Calu3 (cell line): ENCODE results near the gene SMG1. TPM values are rescaled to one million over a fixed set of nuclear protein-coding genes. Genes with fewer than 3 reads are reported as not detected.

Experiments
- BruUV-seq: library from RNA; stranded (reverse); fragments of 400-500 nt; replicated peaks from 2 replicates; lab custom pipeline; 2021; lab: Mats Ljungman, UMichigan
- CTCF ChIA-PET: fragments of 300-600 bp; sonication (Branson Sonifier 250); formaldehyde crosslinking; loops from one replicate; lab custom pipeline; 2022; ENCODE audit warnings: antibody characterized with exemption; lab: Charles Lee
- DNase-seq: peaks from one replicate; pipeline ENCODE4 v3.0.0; 2022
- H3K27ac Mint-ChIP-seq: one replicate; pipeline ENCODE4 v1.8.0; 2022; ENCODE audit warnings: mixed read lengths; ENCODE audit not compliant: unreplicated experiment
- H3K27me3 Mint-ChIP-seq: one replicate; pipeline ENCODE4 v1.8.0; 2022; ENCODE audit warnings: mixed read lengths; ENCODE audit not compliant: unreplicated experiment
- H3K36me3 Mint-ChIP-seq: one replicate; pipeline ENCODE4 v1.8.0; 2022; ENCODE audit warnings: mild to moderate bottlenecking, moderate library complexity, mixed read lengths; ENCODE audit not compliant: insufficient read depth, unreplicated experiment
- H3K4me1 Mint-ChIP-seq: one replicate; pipeline ENCODE4 v1.8.0; 2022; ENCODE audit warnings: mild to moderate bottlenecking, low read depth, mixed read lengths; ENCODE audit not compliant: unreplicated experiment
- H3K4me3 Mint-ChIP-seq: one replicate; pipeline ENCODE4 v1.8.0; 2022; ENCODE audit warnings: mild to moderate bottlenecking, low read depth, moderate library complexity, mixed read lengths; ENCODE audit not compliant: unreplicated experiment
- H3K9me3 Mint-ChIP-seq: one replicate; pipeline ENCODE4 v1.8.0; 2022; ENCODE audit warnings: low read depth, mixed read lengths; ENCODE audit not compliant: unreplicated experiment
- CTCF ChIP-seq: fragments of 200-600 bp; IDR thresholded peaks from one replicate; pipeline ENCODE4 v1.8.0; 2022; ENCODE audit warnings: antibody characterized with exemption; ENCODE audit not compliant: unreplicated experiment
- intact Hi-C: fragments of 100-400 bp; cut with micrococcal nuclease; formaldehyde crosslinking; loops from one replicate; pipeline ENCODE4 v1.10.0; 2022; ENCODE audit not compliant: unreplicated experiment
- total RNA-seq: library from RNA; stranded (reverse); gene quantifications from 2 replicates; pipeline ENCODE4 v1.2.3, GENCODE V29; 2022

The SMG1 gene
- total RNA-seq, 1 experiment from 2014 or later = 129 TPM

- intact Hi-C loops = no loop called here
- no peaks in the 10 kb centered on the region for H3K9me3 Mint-ChIP-seq
Measured at GRCh38 chr16:18937390-18937789, 11.2 kb upstream of the SMG1 start.

GRCh38 chr16:18936727-18937340 lies 10.6 kb upstream of the SMG1 start:
- no peak for DNase-seq
- no peaks in the 10 kb centered on the region for H3K36me3 Mint-ChIP-seq
- BruUV-seq = no TSS peak
- intact Hi-C loops = no loop called here
- H3K4me3 Mint-ChIP-seq = no peak overlapping the region
- no peak for TF ChIP-seq CTCF
- CTCF ChIA-PET = no interaction called here
- peaks cover 7% of the 10 kb centered on the region for H3K4me1 Mint-ChIP-seq
- H3K9me3 Mint-ChIP-seq = no peaks in the 10 kb centered on the region
- no peak overlapping the region for H3K27ac Mint-ChIP-seq
- H3K27me3 Mint-ChIP-seq = no peaks in the 10 kb centered on the region

More at GRCh38 chr16:18937390-18937789, 11.2 kb upstream of the SMG1 start:
- DNase-seq = no peak
- TF ChIP-seq CTCF = no peak
- no peaks in the 10 kb centered on the region for H3K36me3 Mint-ChIP-seq
- BruUV-seq = no TSS peak
- no peak overlapping the region for H3K4me3 Mint-ChIP-seq
- peaks cover 7% of the 10 kb centered on the region for H3K4me1 Mint-ChIP-seq
- H3K27ac Mint-ChIP-seq = no peak overlapping the region
- CTCF ChIA-PET = no interaction called here
- no peaks in the 10 kb centered on the region for H3K27me3 Mint-ChIP-seq

GRCh38 chr16:18933501-18933900 lies 7.3 kb upstream of the SMG1 start:
- intact Hi-C loops = no loop called here

GRCh38 chr16:18932243-18932987 lies 6.2 kb upstream of the SMG1 start:
- Mint-ChIP-seq H3K4me1 (peaks cover 9% of the 10 kb centered on the region), H3K9me3 (no peaks in the 10 kb centered on the region), H3K27me3 (no peaks in the 10 kb centered on the region), H3K27ac (no peak overlapping the region), H3K36me3 (peaks cover 5% of the 10 kb centered on the region), H3K4me3 (no peak overlapping the region)
- TF ChIP-seq CTCF = no peak
- CTCF ChIA-PET = interaction anchor here (0.6 kb wide), 1 partner anchor 26 kb away, joined by 3 read pairs; no protein-coding TSS in a partner anchor
- no peak for DNase-seq
- no TSS peak for BruUV-seq
- intact Hi-C loops = no loop called here

More at GRCh38 chr16:18933501-18933900, 7.3 kb upstream of the SMG1 start:
- DNase-seq = no peak
- H3K4me3 Mint-ChIP-seq = no peak overlapping the region
- H3K27me3 Mint-ChIP-seq = no peaks in the 10 kb centered on the region
- H3K4me1 Mint-ChIP-seq = peaks cover 7% of the 10 kb centered on the region
- no peaks in the 10 kb centered on the region for H3K36me3 Mint-ChIP-seq
- H3K9me3 Mint-ChIP-seq = no peaks in the 10 kb centered on the region
- no peak overlapping the region for H3K27ac Mint-ChIP-seq
- no peak for TF ChIP-seq CTCF
- no TSS peak for BruUV-seq
- CTCF ChIA-PET = no interaction called here
